ENCODE measurements around the gene TP73.

Gene TP73

GRCh38 chr1:3761296-3762010, 109.1 kb downstream of the TP73 start:
- H3K9me3 ChIP-seq (ENCODE audit: control extremely low read depth in 1 of 5, control insufficient read depth in 4 of 5, insufficient read depth in 2 of 5, low read depth in 1 of 5, low read length in 4 of 5), result peaks cover 0 to 7% (median 0%) of the 10 kb centered on the region in 5 experiments
- no peak for DNase-seq
- ChIA-PET CTCF (no interaction called here), POLR2A (no interaction called here)
- 97% methylated on average over 15 of the region's 17 CpGs for WGBS (ENCODE audit: insufficient coverage)
- H3K27ac ChIP-seq (ENCODE audit: insufficient read depth in 1 of 2, low read depth in 1 of 2, low read length in 2 of 2, poor library complexity in 1 of 2, severe bottlenecking in 2 of 2), result no peak overlapping the region
- no peak overlapping the region for H3K4me3 ChIP-seq (ENCODE audit: control insufficient read depth in 1 of 7, extremely low read depth in 1 of 7, insufficient read depth in 4 of 7, low read depth in 2 of 7, low read length in 6 of 7)
- peaks cover 0 to 14% (median 4%) of the 10 kb centered on the region in 5 experiments for H3K27me3 ChIP-seq (replicated peaks in 2 of 5; ENCODE audit: control insufficient read depth in 4 of 5, insufficient read depth in 5 of 5, low read length in 4 of 5)
- H3K4me1 ChIP-seq (ENCODE audit: control extremely low read depth in 1 of 4, control insufficient read depth in 4 of 4, insufficient read depth in 4 of 4, low read length in 3 of 4), result no peaks in the 10 kb centered on the region
- H3K36me3 ChIP-seq (ENCODE audit: control insufficient read depth in 4 of 4, insufficient read depth in 4 of 4, low read length in 3 of 4), result no peaks in the 10 kb centered on the region

GRCh38 chr1:3762151-3762872, 110.0 kb downstream of the TP73 start:
- Histone ChIP-seq H3K9me3 (ENCODE audit: control extremely low read depth in 1 of 5, control insufficient read depth in 4 of 5, insufficient read depth in 2 of 5, low read depth in 1 of 5, low read length in 4 of 5) (peaks cover 0 to 7% (median 0%) of the 10 kb centered on the region in 5 experiments), H3K27ac (ENCODE audit: insufficient read depth in 1 of 2, low read depth in 1 of 2, low read length in 2 of 2, poor library complexity in 1 of 2, severe bottlenecking in 2 of 2) (no peak overlapping the region), H3K4me1 (ENCODE audit: control extremely low read depth in 1 of 4, control insufficient read depth in 4 of 4, insufficient read depth in 4 of 4, low read length in 3 of 4) (no peaks in the 10 kb centered on the region), H3K36me3 (ENCODE audit: control insufficient read depth in 4 of 4, insufficient read depth in 4 of 4, low read length in 3 of 4) (no peaks in the 10 kb centered on the region), H3K27me3 (replicated peaks in 2 of 5; ENCODE audit: control insufficient read depth in 4 of 5, insufficient read depth in 5 of 5, low read length in 4 of 5) (peaks cover 0 to 14% (median 2%) of the 10 kb centered on the region in 5 experiments), H3K4me3 (ENCODE audit: control insufficient read depth in 1 of 7, extremely low read depth in 1 of 7, insufficient read depth in 4 of 7, low read depth in 2 of 7, low read length in 6 of 7) (no peak overlapping the region)
- CTCF ChIA-PET, result no interaction called here
- POLR2A ChIA-PET, result no interaction called here
- 87% methylated on average over 14 of the region's 15 CpGs for WGBS (ENCODE audit: insufficient coverage)
- no peak for DNase-seq

GRCh38 chr1:3762873-3763228, 110.5 kb downstream of the TP73 start:
- Histone ChIP-seq H3K4me1 (ENCODE audit: control extremely low read depth in 1 of 4, control insufficient read depth in 4 of 4, insufficient read depth in 4 of 4, low read length in 3 of 4) (no peaks in the 10 kb centered on the region), H3K4me3 (ENCODE audit: control insufficient read depth in 1 of 7, extremely low read depth in 1 of 7, insufficient read depth in 4 of 7, low read depth in 2 of 7, low read length in 6 of 7) (no peak overlapping the region), H3K36me3 (ENCODE audit: control insufficient read depth in 4 of 4, insufficient read depth in 4 of 4, low read length in 3 of 4) (no peaks in the 10 kb centered on the region), H3K27me3 (replicated peaks in 2 of 5; ENCODE audit: control insufficient read depth in 4 of 5, insufficient read depth in 5 of 5, low read length in 4 of 5) (peaks cover 0 to 14% (median 2%) of the 10 kb centered on the region in 5 experiments), H3K27ac (ENCODE audit: insufficient read depth in 1 of 2, low read depth in 1 of 2, low read length in 2 of 2, poor library complexity in 1 of 2, severe bottlenecking in 2 of 2) (no peak overlapping the region), H3K9me3 (ENCODE audit: control extremely low read depth in 1 of 5, control insufficient read depth in 4 of 5, insufficient read depth in 2 of 5, low read depth in 1 of 5, low read length in 4 of 5) (peaks cover 0 to 7% (median 0%) of the 10 kb centered on the region in 5 experiments)
- CTCF ChIA-PET, result no interaction called here
- no peak for DNase-seq
- POLR2A ChIA-PET, result no interaction called here
- 95% methylated on average over 10 of the region's 12 CpGs for WGBS (ENCODE audit: insufficient coverage)

- Histone ChIP-seq H3K27ac (ENCODE audit: insufficient read depth in 1 of 2, low read depth in 1 of 2, low read length in 2 of 2, poor library complexity in 1 of 2, severe bottlenecking in 2 of 2) (no peak overlapping the region), H3K27me3 (replicated peaks in 2 of 5; ENCODE audit: control insufficient read depth in 4 of 5, insufficient read depth in 5 of 5, low read length in 4 of 5) (peaks cover 0 to 14% (median 2%) of the 10 kb centered on the region in 5 experiments), H3K4me1 (ENCODE audit: control extremely low read depth in 1 of 4, control insufficient read depth in 4 of 4, insufficient read depth in 4 of 4, low read length in 3 of 4) (no peaks in the 10 kb centered on the region), H3K9me3 (ENCODE audit: control extremely low read depth in 1 of 5, control insufficient read depth in 4 of 5, insufficient read depth in 2 of 5, low read depth in 1 of 5, low read length in 4 of 5) (peaks cover 0 to 7% (median 0%) of the 10 kb centered on the region in 5 experiments), H3K36me3 (ENCODE audit: control insufficient read depth in 4 of 4, insufficient read depth in 4 of 4, low read length in 3 of 4) (no peaks in the 10 kb centered on the region), H3K4me3 (ENCODE audit: control insufficient read depth in 1 of 7, extremely low read depth in 1 of 7, insufficient read depth in 4 of 7, low read depth in 2 of 7, low read length in 6 of 7) (no peak overlapping the region)
- WGBS (ENCODE audit: insufficient coverage), result 93% methylated on average over 31 of the region's 31 CpGs
- CTCF ChIA-PET, result no interaction called here
- no peak for DNase-seq
- POLR2A ChIA-PET, result no interaction called here
These were observed 111.2 kb downstream of the TP73 start for GRCh38 chr1:3763351-3764125.

GRCh38 chr1:3767328-3767925, 115.1 kb downstream of the TP73 start:
- Histone ChIP-seq H3K27me3 (replicated peaks in 2 of 5; ENCODE audit: control insufficient read depth in 4 of 5, insufficient read depth in 5 of 5, low read length in 4 of 5) (no peaks in the 10 kb centered on the region), H3K36me3 (ENCODE audit: control insufficient read depth in 4 of 4, insufficient read depth in 4 of 4, low read length in 3 of 4) (no peaks in the 10 kb centered on the region), H3K4me1 (ENCODE audit: control extremely low read depth in 1 of 4, control insufficient read depth in 4 of 4, insufficient read depth in 4 of 4, low read length in 3 of 4) (peaks cover 0 to 16% (median 10%) of the 10 kb centered on the region in 4 experiments), H3K9me3 (ENCODE audit: control extremely low read depth in 1 of 5, control insufficient read depth in 4 of 5, insufficient read depth in 2 of 5, low read depth in 1 of 5, low read length in 4 of 5) (no peaks in the 10 kb centered on the region), H3K27ac (ENCODE audit: insufficient read depth in 1 of 2, low read depth in 1 of 2, low read length in 2 of 2, poor library complexity in 1 of 2, severe bottlenecking in 2 of 2) (no peak overlapping the region), H3K4me3 (ENCODE audit: control insufficient read depth in 1 of 7, extremely low read depth in 1 of 7, insufficient read depth in 4 of 7, low read depth in 2 of 7, low read length in 6 of 7) (no peak overlapping the region)
- POLR2A ChIA-PET, result no interaction called here
- WGBS (ENCODE audit: insufficient coverage), result 97% methylated on average over 15 of the region's 17 CpGs
- no peak for DNase-seq
- CTCF ChIA-PET, result interaction anchor here (1.1 to 1.8 kb wide), 3 partner anchors 9 to 11 kb away, joined by 3 to 5 read pairs (median 3); no protein-coding TSS in a partner anchor

- Histone ChIP-seq H3K27ac (ENCODE audit: insufficient read depth in 1 of 2, low read depth in 1 of 2, low read length in 2 of 2, poor library complexity in 1 of 2, severe bottlenecking in 2 of 2) (no peak overlapping the region), H3K36me3 (ENCODE audit: control insufficient read depth in 4 of 4, insufficient read depth in 4 of 4, low read length in 3 of 4) (no peaks in the 10 kb centered on the region), H3K9me3 (ENCODE audit: control extremely low read depth in 1 of 5, control insufficient read depth in 4 of 5, insufficient read depth in 2 of 5, low read depth in 1 of 5, low read length in 4 of 5) (no peaks in the 10 kb centered on the region), H3K4me3 (ENCODE audit: control insufficient read depth in 1 of 7, extremely low read depth in 1 of 7, insufficient read depth in 4 of 7, low read depth in 2 of 7, low read length in 6 of 7) (no peak overlapping the region), H3K4me1 (ENCODE audit: control extremely low read depth in 1 of 4, control insufficient read depth in 4 of 4, insufficient read depth in 4 of 4, low read length in 3 of 4) (peaks cover 0 to 27% (median 20%) of the 10 kb centered on the region in 4 experiments), H3K27me3 (replicated peaks in 2 of 5; ENCODE audit: control insufficient read depth in 4 of 5, insufficient read depth in 5 of 5, low read length in 4 of 5) (no peaks in the 10 kb centered on the region)
- 66% methylated on average over 20 of the region's 22 CpGs for whole genome bisulfite sequencing (ENCODE audit: insufficient coverage)
- DNase-seq, result no peak
- ChIA-PET CTCF (interaction anchor here (1.1 kb wide), 1 partner anchor 12 kb away, joined by 3 read pairs; no protein-coding TSS in a partner anchor), POLR2A (interaction anchor here (0.6 to 1.1 kb wide), 2 partner anchors 12 to 1183 kb away, joined by 3 read pairs; no protein-coding TSS in a partner anchor)
These were observed 116.6 kb downstream of the TP73 start for GRCh38 chr1:3768811-3769390.

Measured in common myeloid progenitor, CD34-positive (primary cell).